ENCODE measurements around the gene RPL38. TPM values are rescaled to one million over a fixed set of nuclear protein-coding genes. Genes with fewer than 3 reads are reported as not detected.
A peak's percentile ranks its signal among the peaks of the same experiment; 100 is the strongest.

Gene RPL38
- total RNA-seq, 2 donors from 2014 or later = 163 to 177 TPM

DNA sequence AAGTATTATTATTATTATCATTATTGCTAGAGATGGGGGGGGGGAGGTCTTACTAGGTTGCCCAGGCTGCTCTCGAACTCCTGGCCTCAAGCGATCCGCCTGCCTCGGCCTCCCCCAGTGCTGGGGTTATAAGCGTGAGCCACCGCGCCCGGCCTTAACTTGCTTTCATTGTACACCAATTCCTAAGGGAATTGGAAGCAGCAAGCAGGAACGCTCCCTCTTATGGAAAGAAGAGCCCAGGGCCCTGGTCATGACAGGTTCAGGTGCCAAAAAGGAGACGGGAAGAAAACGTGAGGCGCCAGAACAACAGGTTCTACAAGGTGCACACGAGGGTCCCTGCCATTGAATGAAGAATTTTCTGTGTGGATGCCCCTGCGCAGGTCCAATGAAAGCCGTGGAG lies 540 bp upstream of the RPL38 start:
- Histone ChIP-seq H3K27me3 (replicated peaks; ENCODE audit: insufficient read depth) (no peaks in the 10 kb centered on the region), H3K9me3 (no peaks in the 10 kb centered on the region), H3K4me1 (ENCODE audit: control insufficient read depth in 1 of 2, low read depth in 2 of 2) (peaks cover 14 to 17% of the 10 kb centered on the region in 2 donors), H3K36me3 (peaks cover 5% of the 10 kb centered on the region), H3K27ac (no peak overlapping the region), H3K4me3 (peak overlapping the region; percentile 91)
- ATAC-seq (ENCODE audit: insufficient number of reproducible peaks, low FRiP score, low read depth) (no peak), DNase-seq (ENCODE audit: low spot score) (no peak)
- TF ChIP-seq, protein P1, sequence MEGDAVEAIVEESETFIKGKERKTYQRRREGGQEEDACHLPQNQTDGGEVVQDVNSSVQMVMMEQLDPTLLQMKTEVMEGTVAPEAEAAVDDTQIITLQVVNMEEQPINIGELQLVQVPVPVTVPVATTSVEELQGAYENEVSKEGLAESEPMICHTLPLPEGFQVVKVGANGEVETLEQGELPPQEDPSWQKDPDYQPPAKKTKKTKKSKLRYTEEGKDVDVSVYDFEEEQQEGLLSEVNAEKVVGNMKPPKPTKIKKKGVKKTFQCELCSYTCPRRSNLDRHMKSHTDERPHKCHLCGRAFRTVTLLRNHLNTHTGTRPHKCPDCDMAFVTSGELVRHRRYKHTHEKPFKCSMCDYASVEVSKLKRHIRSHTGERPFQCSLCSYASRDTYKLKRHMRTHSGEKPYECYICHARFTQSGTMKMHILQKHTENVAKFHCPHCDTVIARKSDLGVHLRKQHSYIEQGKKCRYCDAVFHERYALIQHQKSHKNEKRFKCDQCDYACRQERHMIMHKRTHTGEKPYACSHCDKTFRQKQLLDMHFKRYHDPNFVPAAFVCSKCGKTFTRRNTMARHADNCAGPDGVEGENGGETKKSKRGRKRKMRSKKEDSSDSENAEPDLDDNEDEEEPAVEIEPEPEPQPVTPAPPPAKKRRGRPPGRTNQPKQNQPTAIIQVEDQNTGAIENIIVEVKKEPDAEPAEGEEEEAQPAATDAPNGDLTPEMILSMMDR (IDR thresholded peaks at IDR 0.05) = no peak

DNA sequence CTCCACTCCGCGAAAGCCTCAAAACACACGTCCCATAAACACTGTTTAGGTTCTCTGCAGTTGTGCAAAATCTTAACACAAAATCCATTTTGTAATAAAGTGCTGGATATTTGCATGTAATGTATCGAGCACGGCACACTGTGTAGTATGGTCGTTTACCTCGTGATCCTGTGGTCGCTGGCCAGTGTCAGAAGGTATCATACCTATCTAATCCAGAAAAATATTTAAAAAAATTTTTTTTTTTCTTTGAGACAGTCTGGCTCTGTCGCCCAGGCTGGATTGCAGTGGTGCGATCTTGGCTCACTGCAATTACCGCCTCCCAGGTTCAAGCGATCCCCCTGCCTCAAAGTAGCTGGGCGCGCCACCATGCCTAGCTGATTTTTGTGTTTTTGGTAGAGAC lies 996 bp downstream of the RPL38 start:
- H3K9me3 ChIP-seq = no peaks in the 10 kb centered on the region
- H3K36me3 ChIP-seq = peaks cover 19% of the 10 kb centered on the region
- TF ChIP-seq, protein P1 (IDR thresholded peaks at IDR 0.05) = no peak
- DNase-seq (ENCODE audit: low spot score) (no peak), ATAC-seq (ENCODE audit: insufficient number of reproducible peaks, low FRiP score, low read depth) (no peak)
- H3K27me3 ChIP-seq (replicated peaks; ENCODE audit: insufficient read depth) = no peaks in the 10 kb centered on the region
- H3K27ac ChIP-seq = peak overlapping the region in 1 of 2 donors; percentile 66
- H3K4me3 ChIP-seq = peak overlapping the region; percentile 91
- H3K4me1 ChIP-seq (ENCODE audit: control insufficient read depth in 1 of 2, low read depth in 2 of 2) = peaks cover 14 to 17% of the 10 kb centered on the region in 2 donors

DNA sequence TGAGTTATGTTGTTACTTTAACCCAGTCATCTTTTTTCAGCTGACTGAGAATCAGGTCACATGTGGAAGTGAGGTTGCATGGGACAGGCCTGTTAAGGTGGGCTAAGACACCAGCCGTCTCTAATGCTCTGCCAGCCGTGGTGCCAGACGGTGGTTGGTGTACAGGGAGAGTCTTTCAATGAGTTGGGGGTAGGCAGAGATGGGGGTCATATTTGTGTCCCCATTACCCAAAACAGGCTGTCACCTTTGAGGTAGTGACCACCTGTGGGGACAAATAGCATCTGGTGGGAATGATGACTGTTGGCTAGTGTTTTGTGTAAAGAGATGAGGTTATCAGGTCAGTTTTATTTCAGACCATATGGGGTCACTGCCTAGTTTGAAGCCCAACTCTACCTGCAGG lies 1.8 kb downstream of the RPL38 start:
- Histone ChIP-seq H3K4me1 (ENCODE audit: control insufficient read depth in 1 of 2, low read depth in 2 of 2) (peaks cover 14 to 17% of the 10 kb centered on the region in 2 donors), H3K27me3 (replicated peaks; ENCODE audit: insufficient read depth) (no peaks in the 10 kb centered on the region), H3K36me3 (peaks cover 26% of the 10 kb centered on the region), H3K27ac (no peak overlapping the region), H3K4me3 (no peak overlapping the region), H3K9me3 (no peaks in the 10 kb centered on the region)
- TF ChIP-seq, protein P1 (IDR thresholded peaks at IDR 0.05) = no peak
- no peak for ATAC-seq (ENCODE audit: insufficient number of reproducible peaks, low FRiP score, low read depth)
- DNase-seq (ENCODE audit: low spot score) = no peak

DNA sequence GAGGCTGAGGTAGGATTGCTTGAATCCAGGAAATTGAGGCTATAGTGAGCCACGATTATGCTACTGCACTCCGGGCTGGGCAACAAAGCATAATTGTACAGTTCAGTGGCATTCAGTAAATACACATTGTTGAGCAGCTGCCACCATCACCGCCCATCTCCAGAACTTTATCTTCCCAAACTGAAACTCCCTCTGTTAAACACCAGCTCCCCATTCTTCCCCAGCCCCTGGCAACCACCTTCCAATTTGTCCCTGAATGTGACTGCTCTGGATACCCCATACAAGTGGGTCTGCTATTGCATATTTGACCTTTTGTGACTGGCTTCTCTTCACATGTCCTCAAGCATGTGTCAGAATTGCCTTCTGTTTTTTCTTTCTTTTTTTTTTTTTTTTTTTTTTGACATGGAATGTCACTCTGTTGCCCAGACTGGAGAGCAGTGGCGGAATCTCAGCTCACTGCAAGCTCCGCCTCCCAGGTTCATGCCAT lies 2.9 kb downstream of the RPL38 start:
- ATAC-seq (ENCODE audit: insufficient number of reproducible peaks, low FRiP score, low read depth) (no peak), DNase-seq (ENCODE audit: low spot score) (no peak)
- Histone ChIP-seq H3K4me1 (ENCODE audit: control insufficient read depth in 1 of 2, low read depth in 2 of 2) (peaks cover 15 to 27% of the 10 kb centered on the region in 2 donors), H3K4me3 (no peak overlapping the region), H3K36me3 (peaks cover 26% of the 10 kb centered on the region), H3K27me3 (replicated peaks; ENCODE audit: insufficient read depth) (no peaks in the 10 kb centered on the region), H3K9me3 (no peaks in the 10 kb centered on the region), H3K27ac (no peak overlapping the region)
- TF ChIP-seq, protein P1 (IDR thresholded peaks at IDR 0.05) = no peak

DNA sequence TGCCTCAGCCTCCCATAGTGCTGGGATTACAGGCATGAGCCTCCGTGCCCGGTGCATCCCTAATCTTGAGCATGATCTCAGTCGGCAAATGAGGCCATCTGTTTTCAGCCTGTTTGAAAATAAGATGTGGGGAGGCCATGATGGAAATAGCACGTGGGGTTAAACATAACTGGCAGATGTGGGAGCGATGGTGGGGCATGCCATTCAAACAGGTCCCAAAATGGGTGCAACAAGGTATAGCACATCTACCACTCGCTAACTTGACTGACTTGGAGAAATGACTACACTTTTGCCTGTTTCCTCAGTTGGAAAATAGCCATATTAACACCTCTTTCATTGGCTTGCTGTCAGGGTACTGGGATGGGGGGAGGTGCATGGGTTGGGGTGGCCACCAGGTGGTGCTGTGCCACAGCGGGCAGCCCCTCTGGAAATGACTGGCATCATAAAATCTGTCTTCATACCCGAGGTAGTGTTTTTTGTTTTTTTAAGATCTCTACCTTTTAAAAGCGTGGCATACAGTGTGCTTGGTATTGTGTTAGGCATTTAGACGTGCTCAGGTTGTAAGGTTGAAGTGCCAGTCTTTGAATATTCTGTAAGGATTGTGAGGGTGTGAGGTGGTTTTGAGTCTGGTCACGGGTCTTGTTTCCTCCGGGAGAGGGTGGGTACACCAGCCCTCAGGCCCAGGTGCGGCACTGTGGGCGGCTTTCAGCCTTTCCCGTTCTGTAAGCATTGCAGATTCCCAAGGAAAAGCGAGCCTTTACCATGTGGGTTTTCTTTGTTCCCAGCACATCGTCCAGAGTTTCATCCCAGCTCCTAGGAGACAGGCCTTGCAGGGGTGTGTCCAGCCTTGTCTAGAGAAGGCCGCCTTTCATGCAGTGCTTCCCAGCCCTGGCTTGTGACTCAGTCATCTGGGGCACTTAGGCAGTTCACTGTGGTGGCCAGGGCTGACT lies 7.0 kb downstream of the RPL38 start:
- H3K4me3 ChIP-seq = no peak overlapping the region
- H3K9me3 ChIP-seq = no peaks in the 10 kb centered on the region
- H3K27ac ChIP-seq = no peak overlapping the region
- H3K27me3 ChIP-seq (replicated peaks; ENCODE audit: insufficient read depth) = no peaks in the 10 kb centered on the region
- peaks cover 29 to 44% of the 10 kb centered on the region in 2 donors for H3K4me1 ChIP-seq (ENCODE audit: control insufficient read depth in 1 of 2, low read depth in 2 of 2)
- TF ChIP-seq, protein P1 (IDR thresholded peaks at IDR 0.05) = peak; percentile 93
- no peak for DNase-seq (ENCODE audit: low spot score)
- H3K36me3 ChIP-seq = peaks cover 26% of the 10 kb centered on the region
- ATAC-seq (ENCODE audit: insufficient number of reproducible peaks, low FRiP score, low read depth) = no peak
